Gastroesophageal sphincter (tissue), 3 donors: ENCODE data around the gene SAP25.

Source experiments
- CTCF ChIP-seq, 4 experiments: fragments of 200-600 bp in 2 of 4; fragments of 450-650 bp in 2 of 4; sonication (generic) in 1 of 4; IDR thresholded peaks; one replicate each; pipeline ENCODE4 v1.5.1; 2017 to 2019; ENCODE audit warnings: antibody characterized with exemption in 4 of 4, mild to moderate bottlenecking in 2 of 4, moderate library complexity in 2 of 4
- EP300 ChIP-seq: sonication (generic); formaldehyde crosslinking; IDR thresholded peaks from one replicate; pipeline ENCODE4 v1.6.1; 2017; ENCODE audit warnings: antibody characterized with exemption, mild to moderate bottlenecking
- POLR2A ChIP-seq, 2 donors: fragments of 450-650 bp; IDR thresholded peaks; one replicate each; pipeline ENCODE4 v1.6.1; 2017; ENCODE audit warnings: antibody characterized with exemption in 2 of 2, mild to moderate bottlenecking in 2 of 2, moderate library complexity in 1 of 2
- POLR2AphosphoS5 ChIP-seq: sonication (generic); formaldehyde crosslinking; IDR thresholded peaks from one replicate; pipeline ENCODE4 v1.6.1; 2017; ENCODE audit warnings: antibody characterized with exemption

- TF ChIP-seq POLR2A (IDR thresholded peaks at IDR 0.05) (no peak), EP300 (no peak), CTCF (IDR thresholded peaks at IDR 0.05) (no peak), POLR2AphosphoS5 (no peak)
These were observed 47.9 kb upstream of the SAP25 start for GRCh38 chr7:100621554-100621953.
